ENCODE results near the gene BEGAIN. TPM values are rescaled to one million over a fixed set of nuclear protein-coding genes. Genes with fewer than 3 reads are reported as not detected.

Gene BEGAIN
- total and polyA plus RNA-seq, 9 of the 15 experiments (the other 6 are each of a cell fraction or from before 2014, with no cell fraction given) = 0.07 to 0.68 (median 0.55) TPM; not detected in 3

GRCh38 chr14:100591453-100592371 lies 4.5 kb upstream of the BEGAIN start:
- Histone ChIP-seq H4K20me1 (replicated peaks; ENCODE audit: control insufficient read depth, insufficient read depth, low read length) (no peaks in the 10 kb centered on the region), H3K4me2 (ENCODE audit: insufficient read depth, low read length) (no peak overlapping the region), H3K27me3 (ENCODE audit: control insufficient read depth in 2 of 2, insufficient read depth in 2 of 2, low read length in 2 of 2) (peaks cover 16 to 66% of the 10 kb centered on the region in 2 experiments; a peak in 4 of 5 replicates), H3K36me3 (ENCODE audit: control insufficient read depth, insufficient read depth, low read length) (no peaks in the 10 kb centered on the region), H3K9me1 (ENCODE audit: control insufficient read depth, insufficient read depth, low read length) (no peaks in the 10 kb centered on the region), H3K9me3 (replicated peaks; ENCODE audit: control insufficient read depth, insufficient read depth, low read depth, low read length) (no peaks in the 10 kb centered on the region), H2AFZ (ENCODE audit: low read depth, low read length) (no peak overlapping the region), H3K27ac (ENCODE audit: extremely low read depth, low read depth, low read length) (no peak overlapping the region), H3K4me3 (no peak overlapping the region), H3K9ac (ENCODE audit: insufficient read depth in 1 of 2, low read depth in 2 of 2, low read length in 2 of 2) (no peak overlapping the region), H3K4me1 (replicated peaks in 1 of 2; ENCODE audit: control insufficient read depth in 2 of 2, insufficient read depth in 2 of 2, low read length in 2 of 2) (peaks cover 0 to 13% of the 10 kb centered on the region in 2 experiments; a peak in 3 of 5 replicates), H3K79me2 (ENCODE audit: control insufficient read depth, insufficient read depth, low read length) (no peaks in the 10 kb centered on the region)
- ChIA-PET POLR2A (interaction anchor here (0.6 kb wide), 1 partner anchor 25 kb away, joined by 3 read pairs; no protein-coding TSS in a partner anchor), CTCF (ENCODE audit: low intra/inter-chr PET ratio) (no interaction called here)
- in situ Hi-C loops (cut with MboI) (no loop called here), intact Hi-C loops (cut with micrococcal nuclease) (no loop called here)
- no peak for ATAC-seq
- FAIRE-seq = no peak
- 0% methylated on average over 11 of the region's 16 CpGs for WGBS (ENCODE audit: insufficient coverage, low coverage, missing lambda C conversion rate)
- no TSS peak for BruUV-seq (replicated peaks)
- DNase-seq (ENCODE audit: extremely low read depth in 1 of 4, low spot score in 3 of 4) = no peak
- TF ChIP-seq HDAC6 (IDR thresholded peaks at IDR 0.05; ENCODE audit: low read depth, low read length) = no peak
- peak; percentile 33 for TF ChIP-seq ZFP36 (IDR thresholded peaks at IDR 0.05; ENCODE audit: low read depth, low read length, partially characterized antibody)

- Histone ChIP-seq H3K9ac (ENCODE audit: insufficient read depth in 1 of 2, low read depth in 2 of 2, low read length in 2 of 2) (no peak overlapping the region), H3K4me3 (no peak overlapping the region), H3K27me3 (ENCODE audit: control insufficient read depth in 2 of 2, insufficient read depth in 2 of 2, low read length in 2 of 2) (peaks cover 16 to 69% of the 10 kb centered on the region in 2 experiments; a peak in 4 of 5 replicates), H3K79me2 (ENCODE audit: control insufficient read depth, insufficient read depth, low read length) (no peaks in the 10 kb centered on the region), H3K4me1 (replicated peaks in 1 of 2; ENCODE audit: control insufficient read depth in 2 of 2, insufficient read depth in 2 of 2, low read length in 2 of 2) (peaks cover 0 to 21% of the 10 kb centered on the region in 2 experiments; a peak in 3 of 5 replicates), H3K9me1 (ENCODE audit: control insufficient read depth, insufficient read depth, low read length) (no peaks in the 10 kb centered on the region), H4K20me1 (replicated peaks; ENCODE audit: control insufficient read depth, insufficient read depth, low read length) (no peaks in the 10 kb centered on the region), H3K27ac (ENCODE audit: extremely low read depth, low read depth, low read length) (no peak overlapping the region), H3K4me2 (ENCODE audit: insufficient read depth, low read length) (no peak overlapping the region), H3K36me3 (ENCODE audit: control insufficient read depth, insufficient read depth, low read length) (no peaks in the 10 kb centered on the region), H3K9me3 (replicated peaks; ENCODE audit: control insufficient read depth, insufficient read depth, low read depth, low read length) (no peaks in the 10 kb centered on the region), H2AFZ (ENCODE audit: low read depth, low read length) (no peak overlapping the region)
- WGBS (ENCODE audit: insufficient coverage, low coverage, missing lambda C conversion rate) = 10% methylated on average over 12 of the region's 14 CpGs
- POLR2A ChIA-PET = no interaction called here
- DNase-seq (ENCODE audit: extremely low read depth in 1 of 4, low spot score in 3 of 4) (no peak), ATAC-seq (no peak), FAIRE-seq (no peak)
- CTCF ChIA-PET (ENCODE audit: low intra/inter-chr PET ratio) = no interaction called here
- in situ Hi-C loops (cut with MboI) = no loop called here
- intact Hi-C loops (cut with micrococcal nuclease) = no loop called here
- no TSS peak for BruUV-seq (replicated peaks)
- TF ChIP-seq MAZ (CRISPR knock-in tag; conservative IDR thresholded peaks at IDR 0.05 in 1 of 2, IDR thresholded peaks at IDR 0.05 in 1 of 2) = no peak
- TF ChIP-seq ZC3H8 (IDR thresholded peaks at IDR 0.05) = no peak
- no peak for TF ChIP-seq HIVEP1 (CRISPR knock-in tag; IDR thresholded peaks at IDR 0.05)
- TF ChIP-seq ZNF280B (CRISPR knock-in tag; IDR thresholded peaks at IDR 0.05) = no peak
- no peak for TF ChIP-seq ZHX1 (conservative IDR thresholded peaks at IDR 0.05; ENCODE audit: low read length)
- no peak for TF ChIP-seq ZKSCAN8 (CRISPR knock-in tag; IDR thresholded peaks at IDR 0.05)
Observed at GRCh38 chr14:100590726-100591452, 3.7 kb upstream of the BEGAIN start.

Measured in K562 (cell line).